Measurements from ENCODE around the gene POR.

DNA sequence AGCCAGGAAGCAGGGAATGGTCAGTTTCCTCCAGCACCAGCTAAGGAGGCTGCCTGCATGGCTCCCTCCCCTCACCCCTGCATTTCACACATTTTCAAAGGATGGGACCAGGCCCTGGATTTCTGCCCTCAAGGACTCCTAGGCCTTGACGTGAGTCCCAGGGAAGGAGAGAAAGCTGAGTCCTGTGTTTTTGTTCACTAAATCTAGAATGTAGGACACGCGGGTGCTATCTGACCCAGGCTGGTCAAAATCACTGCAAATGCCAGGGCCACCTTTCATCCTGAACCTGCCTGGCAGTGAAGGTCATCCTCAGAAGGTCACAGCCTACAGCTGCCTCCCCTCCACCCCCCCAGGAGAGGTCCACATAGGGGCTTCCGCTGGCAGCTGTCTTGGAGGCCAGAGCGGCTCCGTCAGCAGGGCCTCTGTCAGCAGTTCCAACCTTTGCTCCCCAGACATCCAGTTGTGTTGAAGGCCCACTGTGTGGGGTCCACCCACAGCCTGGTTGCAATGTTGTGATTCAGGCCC is 18.1 kb upstream of the POR start:
- TF ChIP-seq, protein P1, sequence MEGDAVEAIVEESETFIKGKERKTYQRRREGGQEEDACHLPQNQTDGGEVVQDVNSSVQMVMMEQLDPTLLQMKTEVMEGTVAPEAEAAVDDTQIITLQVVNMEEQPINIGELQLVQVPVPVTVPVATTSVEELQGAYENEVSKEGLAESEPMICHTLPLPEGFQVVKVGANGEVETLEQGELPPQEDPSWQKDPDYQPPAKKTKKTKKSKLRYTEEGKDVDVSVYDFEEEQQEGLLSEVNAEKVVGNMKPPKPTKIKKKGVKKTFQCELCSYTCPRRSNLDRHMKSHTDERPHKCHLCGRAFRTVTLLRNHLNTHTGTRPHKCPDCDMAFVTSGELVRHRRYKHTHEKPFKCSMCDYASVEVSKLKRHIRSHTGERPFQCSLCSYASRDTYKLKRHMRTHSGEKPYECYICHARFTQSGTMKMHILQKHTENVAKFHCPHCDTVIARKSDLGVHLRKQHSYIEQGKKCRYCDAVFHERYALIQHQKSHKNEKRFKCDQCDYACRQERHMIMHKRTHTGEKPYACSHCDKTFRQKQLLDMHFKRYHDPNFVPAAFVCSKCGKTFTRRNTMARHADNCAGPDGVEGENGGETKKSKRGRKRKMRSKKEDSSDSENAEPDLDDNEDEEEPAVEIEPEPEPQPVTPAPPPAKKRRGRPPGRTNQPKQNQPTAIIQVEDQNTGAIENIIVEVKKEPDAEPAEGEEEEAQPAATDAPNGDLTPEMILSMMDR (IDR thresholded peaks at IDR 0.05): no peak
- no peak for TF ChIP-seq POLR2A (IDR thresholded peaks at IDR 0.05)

All from uterus (tissue), 2 donors.